ENCODE measurements around the gene SORCS2.

SORCS2 gene

DNA sequence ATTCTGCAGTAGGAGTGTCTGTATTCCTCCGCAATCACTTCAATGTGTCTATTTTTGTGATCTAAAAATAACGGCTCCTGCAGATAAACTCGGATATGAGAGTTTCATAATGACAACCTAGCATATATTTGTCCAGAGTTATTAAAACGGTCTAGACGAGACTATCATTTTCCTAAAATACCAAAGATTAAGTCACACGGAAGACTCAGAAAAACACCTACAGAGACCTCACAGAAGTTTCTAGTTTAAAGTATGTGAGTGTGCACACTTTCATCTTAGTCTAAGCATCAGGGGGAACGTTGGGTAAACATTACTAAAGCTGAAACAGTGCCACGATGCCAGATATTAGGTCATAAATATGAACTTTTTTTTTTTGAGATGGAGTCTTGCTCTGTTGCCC, 590.4 kb downstream of the SORCS2 start:
- no peak for DNase-seq (ENCODE audit: low spot score)

DNA sequence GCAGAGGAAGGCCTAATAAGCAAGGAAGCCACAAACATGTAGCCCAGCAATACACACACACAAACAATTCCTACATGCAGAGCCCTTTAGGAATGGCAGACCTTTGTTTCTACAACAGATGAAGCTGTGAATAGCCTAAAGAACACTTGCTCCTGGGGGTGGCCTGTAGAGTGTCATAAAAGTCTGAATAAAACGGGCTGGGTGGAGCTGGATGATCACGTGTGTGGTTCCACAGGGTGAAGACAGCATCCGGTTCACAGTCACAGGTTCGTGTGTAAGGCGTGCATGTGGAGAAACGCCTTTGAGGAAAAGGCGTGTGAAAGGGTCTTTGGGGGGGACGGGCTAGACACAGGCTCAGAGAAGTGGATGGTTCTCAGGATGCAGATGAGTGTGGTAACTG, 591.2 kb downstream of the SORCS2 start:
- no peak for DNase-seq (ENCODE audit: low spot score)

GRCh38 chr4:7784131-7784870, 592.0 kb downstream of the SORCS2 start:
- DNase-seq (ENCODE audit: low spot score) = no peak

- no peak for DNase-seq (ENCODE audit: low spot score)
Observed at GRCh38 chr4:7785017-7785416, 592.7 kb downstream of the SORCS2 start.

DNA sequence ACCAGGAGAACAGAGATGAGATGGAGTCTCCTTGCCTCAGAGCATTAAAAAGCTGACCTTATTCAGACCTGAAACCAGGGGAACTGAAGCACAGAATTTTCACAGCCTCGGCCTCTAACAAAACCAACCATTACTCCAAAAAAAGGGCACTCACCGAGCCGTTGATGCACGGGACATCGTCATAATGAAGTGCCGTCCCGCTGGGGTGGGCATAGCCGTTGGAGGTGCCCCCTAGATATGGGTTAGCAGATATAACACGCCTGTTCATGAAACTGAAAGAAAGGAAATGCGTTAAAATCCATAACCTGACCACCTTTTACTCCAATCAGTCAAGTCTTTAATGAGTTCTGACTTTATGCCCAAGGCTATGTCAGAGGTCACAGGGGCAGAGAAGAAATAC, 593.7 kb downstream of the SORCS2 start:
- no peak for DNase-seq (ENCODE audit: low spot score)

- DNase-seq (ENCODE audit: low spot score) = no peak
Observed at GRCh38 chr4:7786517-7786916, 594.2 kb downstream of the SORCS2 start.

DNA sequence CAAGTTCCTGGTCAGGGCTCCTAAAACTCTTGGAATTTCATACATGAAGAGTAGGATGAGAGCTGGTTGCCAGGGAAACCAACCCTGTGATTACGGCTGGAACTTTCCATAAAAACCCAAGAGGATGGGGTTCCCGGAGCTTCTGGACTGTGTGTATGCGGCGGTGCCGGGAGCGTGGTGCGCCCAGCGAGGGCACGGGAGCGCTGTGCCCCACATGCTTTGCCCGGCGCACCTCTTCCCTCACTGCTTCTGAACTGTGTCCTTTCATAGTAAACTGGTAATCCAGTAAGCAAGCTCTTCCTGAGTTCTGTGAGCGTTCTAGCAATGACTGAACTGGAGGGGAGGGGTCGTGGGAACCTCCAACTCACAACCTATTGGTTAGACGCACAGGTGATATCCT, 594.7 kb downstream of the SORCS2 start:
- DNase-seq (ENCODE audit: low spot score) = no peak

DNA sequence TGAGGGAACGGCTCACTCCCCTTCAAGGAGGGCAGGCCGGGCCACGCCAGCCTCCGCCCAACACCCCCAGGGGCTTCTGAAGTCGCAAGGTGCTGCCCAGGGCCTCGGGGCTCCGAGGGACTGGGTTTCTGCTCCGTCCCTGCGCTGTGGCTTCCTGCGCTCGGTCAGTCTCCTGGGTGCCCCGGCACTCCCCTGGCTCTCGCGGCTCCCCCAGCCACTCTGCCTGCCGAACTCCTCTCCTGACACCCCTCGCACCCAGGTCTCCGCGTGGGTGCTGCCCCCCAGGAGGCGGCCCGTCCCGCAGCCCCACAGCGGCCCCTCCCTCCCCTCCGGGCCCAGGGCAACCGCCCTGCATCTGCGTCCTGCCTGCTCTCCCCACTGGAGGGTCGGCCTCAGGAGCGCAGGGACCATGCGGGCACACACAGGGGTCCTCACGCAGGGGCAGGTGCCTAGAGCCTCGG, 595.4 kb downstream of the SORCS2 start:
- no peak for DNase-seq (ENCODE audit: low spot score)

GRCh38 chr4:7788193-7788592, 595.9 kb downstream of the SORCS2 start:
- no peak for DNase-seq (ENCODE audit: low spot score)

GRCh38 chr4:7788694-7789425, 596.5 kb downstream of the SORCS2 start:
- no peak for DNase-seq (ENCODE audit: low spot score)

GRCh38 chr4:7790023-7790422, 597.7 kb downstream of the SORCS2 start:
- DNase-seq (ENCODE audit: low spot score) = no peak

GRCh38 chr4:7790999-7791398, 598.7 kb downstream of the SORCS2 start:
- DNase-seq (ENCODE audit: low spot score) = no peak

Data from germinal center (tissue), 1 donor.